Caki2 (cell line): Measurements from ENCODE around the gene CCL25. TPM values are rescaled to one million over a fixed set of nuclear protein-coding genes. Genes with fewer than 3 reads are reported as not detected.

Source experiments
- DNase-seq: peaks from one replicate; pipeline ENCODE4 v3.0.0-alpha.2; 2015; ENCODE audit warnings: low read depth
- in situ Hi-C: cut with HindIII; loops from 2 replicates; pipeline ENCODE4 v1.10.0; 2016; ENCODE audit warnings: low sequenced_read_pairs, low pct_unique_long_range_greater_than_20kb, mixed read lengths
- total RNA-seq: library from RNA; depleted of rRNA; stranded (reverse); fragments of >200 nt; shearing (Covaris generic); gene quantifications from 2 replicates; pipeline ENCODE4 v1.2.3, GENCODE V29; 2014; ENCODE audit warnings: low replicate concordance

CCL25 gene
- total RNA-seq, 1 experiment from 2014 or later = not detected

DNA sequence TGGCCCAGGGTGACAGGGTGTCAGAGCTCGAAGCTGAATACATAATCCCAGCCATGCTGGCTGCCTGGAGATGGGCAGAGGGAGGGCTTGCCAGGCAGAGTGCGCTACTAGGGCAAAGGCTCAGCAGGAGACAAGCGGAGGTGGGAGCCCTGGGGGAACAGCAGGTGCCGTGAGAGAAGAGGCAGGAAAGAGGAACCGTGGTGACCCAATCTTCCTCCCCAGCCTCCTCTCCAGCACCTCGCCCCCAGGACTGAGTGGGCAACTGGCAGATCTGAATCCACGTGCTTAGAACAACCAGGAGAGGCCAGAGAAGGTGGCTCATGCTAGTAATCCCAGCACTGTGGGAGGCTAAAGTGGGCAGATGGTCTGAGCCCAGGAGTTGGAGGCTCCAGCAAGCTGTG lies 11.0 kb upstream of the CCL25 start:
- no peak for DNase-seq
- in situ Hi-C loops = no loop called here

DNA sequence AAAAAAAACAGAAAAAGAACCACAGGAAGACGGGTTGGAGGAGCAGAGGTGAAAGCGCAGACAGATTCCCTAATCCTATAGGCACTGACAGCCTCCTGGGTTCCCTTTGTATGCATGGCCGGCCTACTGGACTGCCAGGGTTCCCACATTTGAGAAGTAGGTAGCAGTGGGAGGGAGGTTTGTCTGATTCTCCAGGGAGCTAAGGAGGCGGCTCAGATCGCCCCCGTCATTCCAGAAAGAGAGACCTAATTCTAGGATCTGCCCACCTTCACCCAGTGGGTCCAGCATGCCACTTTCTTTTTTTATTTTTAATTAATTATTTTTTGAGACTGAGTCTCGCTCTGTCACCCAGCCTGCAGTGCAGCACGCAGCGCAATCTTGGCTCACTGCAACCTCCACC lies 9.7 kb upstream of the CCL25 start:
- in situ Hi-C loops = no loop called here
- no peak for DNase-seq

DNA sequence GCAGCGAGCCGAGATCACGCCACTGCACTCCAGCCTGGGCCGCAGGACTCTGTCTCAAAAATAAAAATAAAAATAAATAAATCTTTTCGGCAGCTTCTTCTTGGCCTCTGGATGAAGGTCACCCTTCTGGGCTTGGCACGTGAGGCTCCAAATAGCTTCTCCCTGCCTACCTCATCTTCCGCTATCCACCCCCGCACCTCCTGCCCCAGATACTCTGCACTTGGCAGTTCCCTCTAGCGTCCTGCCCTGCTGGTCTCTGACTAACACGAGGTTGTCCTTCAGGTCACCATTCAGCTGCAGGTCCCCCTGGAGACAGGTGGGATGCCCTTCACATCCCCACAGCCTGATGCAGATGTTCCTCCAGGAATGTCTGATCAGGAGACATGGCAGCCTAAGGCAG lies 8.5 kb upstream of the CCL25 start:
- in situ Hi-C loops = no loop called here
- DNase-seq = no peak

DNA sequence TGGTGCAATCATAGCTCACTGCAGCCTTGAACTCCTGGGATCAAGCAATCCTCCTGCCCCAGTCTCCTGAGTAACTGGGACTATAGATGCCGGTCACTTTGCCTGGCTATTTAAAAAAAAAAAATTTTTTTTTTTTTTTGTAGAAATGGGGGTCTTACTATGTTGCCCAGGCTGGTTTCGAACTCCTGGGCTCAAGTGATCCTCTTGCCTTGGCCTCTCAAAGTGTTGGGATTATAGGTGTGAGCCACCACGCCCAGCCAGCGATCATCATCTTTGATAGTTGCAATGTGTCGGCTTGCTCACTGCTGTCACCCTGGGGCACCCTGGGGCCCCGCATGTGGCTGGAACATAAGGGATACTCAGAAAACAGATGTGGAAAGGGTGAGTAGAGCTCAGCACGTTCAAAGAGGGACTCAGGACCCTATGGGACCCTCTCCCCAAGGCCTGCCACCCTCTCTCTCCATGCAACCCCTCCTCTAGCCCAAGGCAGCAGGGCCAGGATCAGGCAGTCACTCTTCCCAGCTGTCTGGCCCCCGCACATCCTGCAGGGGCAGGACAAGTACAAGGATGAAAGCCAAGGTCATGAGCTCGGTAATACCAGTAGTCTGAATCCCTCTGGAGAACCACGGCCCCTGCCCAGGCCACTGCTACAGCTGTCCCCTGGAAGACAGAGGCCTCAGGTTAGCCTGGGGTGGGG lies 6.5 kb upstream of the CCL25 start:
- in situ Hi-C loops = no loop called here
- DNase-seq = no peak

DNA sequence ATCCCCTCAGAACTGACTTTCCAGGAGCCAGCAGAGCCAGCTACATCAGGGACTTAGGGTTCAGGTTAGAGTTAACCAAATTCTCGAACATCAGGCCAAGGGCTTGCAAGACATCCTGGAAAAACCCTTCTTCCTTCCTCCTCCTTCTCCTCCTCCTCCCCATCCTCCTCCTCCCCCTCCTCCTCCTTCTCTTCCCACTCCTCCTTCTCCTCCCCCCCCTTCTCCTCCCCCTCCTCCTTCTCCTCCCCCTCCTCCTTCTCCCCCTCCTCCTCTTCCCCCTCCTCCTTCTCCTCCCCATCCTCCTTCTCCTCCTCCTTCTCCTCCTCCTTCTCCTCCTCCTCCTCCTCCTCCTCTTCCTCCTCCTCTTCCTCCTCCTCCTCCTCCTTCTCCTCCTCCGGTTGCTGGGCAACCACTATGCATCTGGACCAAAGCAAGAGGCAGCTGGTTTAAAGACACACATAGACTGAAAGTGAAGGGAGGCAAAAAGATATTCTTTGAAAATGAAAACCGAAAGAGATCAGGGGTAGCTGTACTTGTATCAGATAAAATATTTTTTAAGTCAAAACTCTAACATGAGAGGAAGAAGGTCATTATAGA lies 5.9 kb upstream of the CCL25 start:
- in situ Hi-C loops = no loop called here
- DNase-seq = no peak

DNA sequence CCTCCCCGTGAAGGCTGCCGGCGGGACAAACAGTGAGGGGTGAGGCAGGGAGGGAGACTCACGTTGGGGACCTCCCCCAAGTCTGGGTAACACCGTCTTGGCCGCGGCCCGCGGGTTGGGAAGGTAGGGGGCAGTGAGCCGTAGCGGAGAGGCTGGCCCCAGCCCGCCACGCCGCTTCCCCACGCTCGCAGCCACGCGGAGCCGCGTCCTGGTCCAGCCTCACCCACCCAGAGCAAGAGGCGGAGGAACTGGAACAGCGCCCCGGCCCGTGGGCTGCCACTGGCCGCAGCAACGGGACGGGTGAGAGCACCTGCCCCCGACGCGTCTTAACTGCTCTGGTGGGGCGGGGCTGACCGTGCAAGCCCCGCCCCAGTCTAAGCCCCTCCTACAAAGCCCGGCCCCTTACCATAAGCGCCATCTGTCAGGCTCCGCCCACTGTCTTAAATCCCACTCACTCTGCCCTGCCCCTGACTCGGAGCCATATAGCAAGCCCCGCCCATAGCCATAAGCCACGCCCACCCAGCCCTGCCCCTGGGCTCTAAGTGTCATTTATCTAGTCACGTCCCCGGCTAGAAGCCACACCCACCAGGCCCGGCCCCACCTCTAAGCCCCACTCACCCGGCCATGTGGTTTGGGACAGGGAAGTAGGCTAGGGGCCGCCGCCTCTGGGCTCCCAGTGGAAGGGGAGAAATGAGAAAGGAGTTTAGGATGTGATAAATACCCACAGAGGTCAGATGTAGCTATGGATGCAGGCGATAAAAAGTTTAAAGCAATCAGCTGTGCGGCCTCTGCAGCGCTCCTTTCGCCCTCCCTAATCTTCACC lies 2.1 kb upstream of the CCL25 start:
- in situ Hi-C loops = no loop called here
- peak; percentile 89 for DNase-seq

DNA sequence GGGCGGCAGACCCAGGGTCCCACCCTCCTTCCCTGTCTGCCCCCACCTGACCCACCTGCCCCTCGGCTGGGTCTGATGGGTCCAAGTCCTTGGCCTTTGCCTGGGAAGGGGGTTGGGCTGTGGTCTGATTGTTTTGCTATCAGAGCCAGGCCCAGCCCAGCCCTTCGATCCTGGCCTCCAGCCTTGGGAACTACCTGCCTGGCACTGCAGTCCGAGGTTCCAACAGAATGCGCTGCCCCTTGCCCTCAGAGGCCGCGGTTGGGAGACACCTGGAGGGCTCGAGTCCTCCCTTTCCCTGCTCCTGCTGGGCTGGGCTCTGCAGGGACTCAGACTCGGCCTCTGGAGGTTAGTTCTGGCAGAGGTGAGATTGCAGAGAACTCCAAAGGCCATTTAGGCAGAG lies 1.6 kb downstream of the CCL25 start:
- no peak for DNase-seq
- in situ Hi-C loops = no loop called here

DNA sequence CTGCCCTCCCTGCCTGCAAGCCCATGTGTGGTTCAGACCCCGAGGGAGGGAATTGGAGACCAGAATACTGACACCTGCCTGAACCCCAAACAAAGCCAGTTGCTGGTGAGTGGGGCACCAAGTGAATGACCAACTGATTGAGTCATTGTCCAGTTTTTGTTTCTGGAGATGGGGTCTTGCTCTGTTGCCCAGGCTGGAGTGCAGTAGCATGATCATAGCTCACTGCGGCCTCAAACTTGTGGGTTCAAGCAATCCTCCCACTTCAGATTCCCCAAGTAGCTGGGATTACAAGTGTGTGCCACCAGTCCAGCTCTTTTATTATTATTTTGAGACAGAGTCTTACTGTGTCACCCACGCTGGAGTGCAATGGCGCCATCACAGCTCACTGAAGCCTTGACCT lies 4.0 kb downstream of the CCL25 start:
- no peak for DNase-seq
- in situ Hi-C loops = no loop called here

DNA sequence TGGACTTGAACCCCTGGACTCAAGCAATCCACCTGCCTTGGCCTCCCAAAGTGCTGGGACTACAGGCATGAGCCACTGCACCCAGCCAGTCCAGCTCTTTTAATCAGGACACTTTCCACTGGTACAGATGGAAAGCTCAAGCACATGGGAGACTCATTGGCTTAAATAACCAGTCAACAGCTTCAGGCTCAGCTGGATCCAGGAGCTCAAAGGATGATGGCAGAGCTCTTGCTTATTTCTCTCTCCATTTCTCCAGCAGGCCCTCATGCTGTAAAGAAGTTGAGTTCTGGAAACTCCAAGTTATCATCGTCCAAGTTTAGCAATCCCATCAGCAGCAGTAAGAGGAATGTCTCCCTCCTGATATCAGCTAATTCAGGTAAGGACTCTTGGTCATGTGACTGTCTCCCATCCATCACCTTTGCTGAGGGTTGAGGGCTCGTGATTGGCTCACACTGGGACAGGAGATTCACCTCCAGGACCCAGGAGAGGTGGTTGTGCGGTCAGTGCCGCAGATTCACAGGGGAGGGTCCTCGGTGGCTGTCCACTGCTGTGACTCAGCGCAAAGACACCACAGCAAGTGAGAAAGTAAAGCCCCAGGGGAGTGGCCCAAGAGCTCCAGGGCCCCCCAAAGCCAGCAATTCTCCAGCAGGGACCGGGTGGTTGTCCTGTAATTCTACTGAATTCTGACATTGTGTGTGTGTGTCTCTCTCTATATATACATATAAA lies 5.1 kb downstream of the CCL25 start:
- no peak for DNase-seq
- in situ Hi-C loops = no loop called here

DNA sequence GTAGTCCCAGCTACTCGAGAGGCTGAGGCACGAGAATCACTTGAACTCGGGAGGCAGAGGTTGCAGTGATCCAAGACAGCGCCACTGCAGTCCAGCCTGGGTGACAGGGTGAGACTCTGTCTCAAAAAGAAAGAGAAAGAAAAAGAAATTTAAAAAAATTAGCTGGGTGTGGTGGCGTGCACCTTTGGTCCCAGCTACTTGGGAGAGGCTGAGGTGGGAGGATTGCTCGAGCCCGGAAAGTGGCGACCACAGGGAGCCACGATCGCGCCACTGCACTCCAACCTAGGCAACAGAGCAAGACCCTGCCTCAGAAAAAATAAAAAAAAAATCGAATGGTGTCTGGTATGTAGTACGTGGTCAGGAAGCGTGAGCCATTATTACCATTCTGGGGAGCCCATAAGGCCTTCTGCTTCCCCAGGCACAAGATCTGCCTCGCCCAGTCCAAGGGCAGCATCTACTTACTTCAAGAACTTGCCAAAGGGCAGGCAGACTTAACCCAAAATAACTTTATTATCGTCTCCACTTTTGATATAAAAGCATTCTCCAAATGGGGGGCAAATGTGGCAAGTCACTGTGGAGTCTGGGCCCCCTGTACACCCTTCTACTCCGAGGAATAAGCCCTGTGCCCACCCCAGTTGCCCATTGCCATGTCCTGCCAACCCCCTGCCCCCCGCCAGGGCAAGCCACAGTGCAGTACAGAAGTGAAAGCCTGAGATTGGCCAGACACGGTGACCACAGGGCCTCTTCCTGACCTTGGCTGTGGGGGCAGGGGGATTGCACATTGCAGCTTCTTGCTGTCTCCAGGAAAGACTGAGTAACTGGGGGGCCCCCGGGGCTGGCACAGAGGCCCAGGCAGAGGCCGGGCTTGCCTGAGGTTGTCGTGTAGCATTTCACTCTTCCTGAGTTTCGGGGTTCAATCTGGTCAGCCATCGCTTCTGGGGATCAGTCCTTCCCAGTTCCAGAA lies 12.6 kb downstream of the CCL25 start:
- DNase-seq = no peak
- in situ Hi-C loops = no loop called here

DNA sequence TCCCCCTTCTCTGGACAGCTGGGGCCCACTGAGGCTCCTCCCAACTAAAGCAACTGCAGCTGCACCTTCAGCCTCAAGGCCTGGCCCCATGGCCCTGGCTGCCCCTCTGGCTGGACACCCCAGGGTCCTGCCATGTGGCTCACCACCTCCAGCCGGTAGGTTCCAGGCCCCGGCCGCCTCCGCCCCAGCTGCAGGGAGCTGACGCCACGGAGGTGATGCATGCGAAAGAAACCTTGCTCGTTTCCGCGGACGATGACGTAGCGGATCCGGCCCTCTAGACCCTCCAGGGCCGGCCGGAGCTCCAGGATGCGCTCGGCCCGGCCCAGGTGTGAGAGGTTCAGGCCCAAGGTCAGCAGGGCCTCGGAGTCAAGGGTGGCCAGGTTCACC lies 13.3 kb downstream of the CCL25 start:
- no peak for DNase-seq
- in situ Hi-C loops = no loop called here

DNA sequence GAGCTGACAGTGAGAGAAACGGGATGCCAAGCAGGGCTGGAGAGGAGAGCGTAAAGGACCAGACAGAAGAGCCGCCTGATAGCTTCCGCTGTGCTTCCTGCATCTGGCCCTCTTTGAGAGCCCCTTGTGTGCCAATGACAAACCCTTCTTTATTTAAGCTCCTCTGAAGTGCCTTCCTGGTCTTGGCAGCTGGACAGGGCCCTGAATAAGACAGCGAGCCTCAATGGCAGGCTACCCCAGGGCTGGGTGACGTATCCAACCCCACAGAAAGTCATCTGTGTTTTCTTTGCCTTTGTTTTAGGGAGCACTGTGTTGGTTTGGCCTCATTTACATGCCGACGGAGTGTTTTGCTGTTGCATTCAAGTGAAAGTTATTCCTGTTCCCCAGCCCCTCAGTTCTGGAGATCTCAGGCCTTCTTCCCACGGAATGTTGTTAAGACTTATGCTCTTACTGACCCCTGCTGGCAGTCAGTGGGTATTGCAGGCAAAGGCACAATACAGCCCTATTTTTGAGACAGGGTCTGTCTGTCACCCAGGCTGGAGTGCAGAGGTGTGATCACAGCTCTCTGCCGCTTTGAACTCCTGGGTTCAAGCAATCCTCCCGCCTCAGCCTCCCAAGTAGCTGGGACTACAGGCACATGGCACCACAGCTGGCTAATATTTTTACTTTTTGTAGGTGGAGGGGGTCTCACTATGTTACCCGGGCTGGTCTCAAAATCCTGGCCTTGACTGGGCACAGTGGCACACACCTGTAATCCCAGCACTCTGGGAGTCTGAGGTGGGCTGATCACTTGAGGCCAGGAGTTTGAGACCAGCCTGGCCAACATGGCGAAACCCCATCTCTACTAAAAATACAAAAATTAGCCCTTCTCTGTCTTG lies 16.8 kb downstream of the CCL25 start:
- in situ Hi-C loops = no loop called here
- no peak for DNase-seq

DNA sequence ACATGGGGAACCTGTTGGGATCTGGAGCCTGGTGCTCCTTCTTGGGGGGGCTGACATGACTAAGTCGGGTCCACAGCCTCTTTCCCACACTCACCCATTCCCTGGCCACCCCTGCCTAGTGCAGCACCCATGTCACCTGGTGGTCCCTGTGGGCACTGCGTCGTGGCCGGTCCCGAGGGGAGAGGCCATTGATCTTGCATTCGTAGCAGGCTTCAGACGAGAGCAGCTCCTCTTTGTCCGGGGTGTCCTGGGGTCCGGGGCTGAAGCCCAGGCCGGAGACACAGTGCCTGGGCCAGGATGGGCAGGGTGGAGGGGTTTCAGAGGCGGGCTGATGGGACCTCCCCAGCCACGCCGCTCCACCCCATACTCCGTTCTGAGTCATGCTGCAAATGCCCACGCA lies 19.4 kb downstream of the CCL25 start:
- no peak for DNase-seq

DNA sequence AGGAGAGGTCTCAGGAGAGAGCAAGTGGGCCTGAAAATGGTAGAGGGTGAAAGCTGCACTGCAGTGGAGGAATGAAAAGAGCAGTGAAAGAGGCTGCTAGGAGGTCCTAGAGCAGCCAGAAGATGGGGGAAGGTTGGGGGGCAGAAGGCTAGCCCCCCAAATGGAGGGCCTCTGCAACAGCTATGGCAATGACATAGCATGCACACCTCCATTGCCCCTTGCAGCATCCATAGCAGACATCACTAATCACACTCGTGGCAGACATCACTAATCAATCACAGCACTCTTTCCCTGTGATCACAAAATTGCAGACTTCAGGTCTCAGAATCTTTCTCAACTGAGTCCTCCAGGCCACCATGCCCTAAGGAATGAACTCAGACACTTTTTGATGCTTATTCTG lies 21.9 kb downstream of the CCL25 start:
- no peak for DNase-seq
- in situ Hi-C loops = no loop called here

More for the DNA sequence above, 19.4 kb downstream of the CCL25 start:
- in situ Hi-C loops = no loop called here

DNA sequence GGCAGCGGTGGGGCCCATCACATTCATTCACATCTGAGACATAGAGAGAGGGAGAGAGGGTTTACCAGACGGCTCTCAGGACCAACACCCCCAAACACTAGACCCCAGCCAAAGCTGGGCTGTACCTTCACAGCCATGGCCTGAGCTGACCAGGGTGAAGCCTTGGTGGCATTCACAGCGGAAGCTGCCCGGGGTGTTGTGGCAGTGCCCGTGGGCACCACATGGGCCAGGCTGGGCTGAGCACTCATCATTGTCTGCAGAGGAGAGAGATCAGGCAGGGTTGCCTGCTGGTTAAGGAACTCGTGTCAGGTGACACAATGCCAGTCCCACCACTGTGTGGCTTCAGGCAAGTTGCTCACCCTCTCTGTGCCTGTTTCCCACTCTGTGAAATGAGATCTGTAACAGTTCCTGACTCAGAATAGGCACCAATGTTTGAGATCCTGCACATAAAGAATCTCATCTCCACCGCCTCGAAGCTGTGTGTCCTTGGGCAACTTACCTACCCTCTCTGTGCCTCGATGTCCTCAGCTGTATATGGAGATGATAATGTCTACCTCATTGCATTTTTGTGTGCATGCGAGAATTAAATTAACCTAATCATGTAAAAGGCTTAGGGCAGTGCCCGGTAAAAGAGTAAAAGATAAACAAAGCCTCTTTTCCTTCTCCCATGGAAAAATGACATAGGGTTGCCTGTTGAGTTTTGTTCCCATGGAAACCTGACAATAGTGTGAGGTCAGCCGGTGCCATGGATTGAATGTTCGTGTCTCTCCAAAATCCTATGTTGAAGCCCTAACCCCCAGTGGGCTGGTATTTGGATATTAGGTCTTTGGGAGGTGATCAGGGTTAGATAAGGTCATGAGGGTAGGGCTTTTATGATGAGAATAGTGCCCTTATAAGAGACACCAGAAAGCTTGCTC lies 22.9 kb downstream of the CCL25 start:
- in situ Hi-C loops = no loop called here
- no peak for DNase-seq

DNA sequence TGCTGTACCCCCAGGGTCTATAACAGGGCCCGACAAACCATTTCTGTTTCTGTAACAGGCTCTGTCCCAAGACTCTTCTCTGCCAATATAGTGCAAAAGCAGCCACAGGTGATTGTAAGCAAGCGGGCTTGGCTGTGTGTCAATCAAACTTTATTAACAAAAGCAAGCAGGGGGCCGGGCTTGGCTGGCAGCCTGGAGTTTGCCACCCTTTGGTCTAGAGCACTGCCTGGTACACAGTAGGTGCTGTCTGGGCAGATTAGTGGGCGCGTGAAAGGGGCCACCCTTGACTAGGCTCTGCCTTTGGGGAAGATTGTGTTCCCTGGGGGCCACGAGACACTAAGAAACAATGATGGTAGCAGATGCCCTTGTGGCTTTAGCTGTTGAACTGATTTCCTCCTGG lies 27.4 kb downstream of the CCL25 start:
- in situ Hi-C loops = no loop called here
- DNase-seq = no peak
